H1 (cell line): ENCODE results near the gene AP2A1. TPM values are rescaled to one million over a fixed set of nuclear protein-coding genes. Genes with fewer than 3 reads are reported as not detected.

ENCODE experiments used
- CTCF ChIA-PET: fragments of 300-600 bp; sonication (Branson Sonifier 250); formaldehyde crosslinking; loops from one replicate; lab custom pipeline; 2021; ENCODE audit not compliant: partially characterized antibody; lab: Charles Lee
- POLR2A ChIA-PET: fragments of 300-600 bp; sonication (Branson Sonifier 250); formaldehyde crosslinking; loops from one replicate; lab custom pipeline; 2021; ENCODE audit warnings: inconsistent platforms; ENCODE audit not compliant: partially characterized antibody; lab: Charles Lee
- DNase-seq, 2 experiments: peaks; one replicate each; pipeline versions ENCODE4 v3.0.0 to v3.0.0-alpha.2; 2010 to 2022; ENCODE audit warnings: low spot score in 2 of 2, low read depth in 1 of 2, mixed read lengths in 1 of 2
- FAIRE-seq: peaks from 2 replicates; lab custom pipeline; 2011; peaks lifted over from hg19 to GRCh38; lab: Jason Lieb, UNC
- H2AFZ ChIP-seq: 2 replicates; pipeline ENCODE4 v1.8.1; 2012; ENCODE audit warnings: low read length, inconsistent platforms
- H2AK5ac ChIP-seq: 2 replicates; pipeline ENCODE4 v1.6.1; 2013; ENCODE audit warnings: low read depth, low read length
- H2BK120ac ChIP-seq: replicated peaks from 2 replicates; pipeline ENCODE3; 2013; ENCODE audit warnings: low read depth, low read length, inconsistent platforms
- H2BK12ac ChIP-seq: 2 replicates; pipeline ENCODE4 v1.6.1; 2013; ENCODE audit warnings: low read depth, low read length
- H2BK15ac ChIP-seq: 2 replicates; pipeline ENCODE4 v1.6.1; 2013; ENCODE audit warnings: low read length
- H2BK20ac ChIP-seq: 2 replicates; pipeline ENCODE4 v1.6.1; 2013; ENCODE audit warnings: low read length
- H2BK5ac ChIP-seq: 2 replicates; pipeline ENCODE4 v1.6.1; 2013; ENCODE audit warnings: low read depth, low read length
- H3K14ac ChIP-seq: 2 replicates; pipeline ENCODE4 v1.6.1; 2013; ENCODE audit warnings: inconsistent platforms; ENCODE audit not compliant: insufficient read length
- H3K18ac ChIP-seq: 2 replicates; pipeline ENCODE4 v1.6.1; 2013; ENCODE audit warnings: low read length; ENCODE audit errors: extremely low read depth
- H3K23ac ChIP-seq: 2 replicates; pipeline ENCODE4 v1.6.1; 2013; ENCODE audit warnings: inconsistent platforms; ENCODE audit not compliant: insufficient read length
- H3K23me2 ChIP-seq: 2 replicates; pipeline ENCODE4 v1.6.1; 2013; ENCODE audit warnings: low read depth, low read length
- H3K27ac ChIP-seq: 2 replicates; pipeline ENCODE4 v1.6.1; 2011; ENCODE audit warnings: low read depth, low read length, inconsistent platforms
- H3K27me3 ChIP-seq, 4 experiments: replicated peaks in 1 of 4; 1 replicate in 1 of 4; 2 replicates in 3 of 4; pipeline versions ENCODE4 v1.6.1 to v1.8.1; 2011 to 2013; ENCODE audit warnings: low read length in 3 of 4, mild to moderate bottlenecking in 3 of 4, inconsistent platforms in 2 of 4, mixed read lengths in 2 of 4, moderate library complexity in 1 of 4; ENCODE audit not compliant: control insufficient read depth in 3 of 4, insufficient read depth in 3 of 4; ENCODE audit errors: extremely low read depth in 1 of 4
- H3K36me3 ChIP-seq, 4 experiments: 2 replicates each; pipeline versions ENCODE4 v1.6.1 to v1.8.1; 2011 to 2013; ENCODE audit warnings: mild to moderate bottlenecking in 4 of 4, low read length in 3 of 4, moderate library complexity in 2 of 4, control low read depth in 1 of 4, inconsistent platforms in 1 of 4; ENCODE audit not compliant: insufficient read depth in 4 of 4, control insufficient read depth in 2 of 4
- H3K4ac ChIP-seq: replicated peaks from 2 replicates; pipeline ENCODE3; 2013; ENCODE audit warnings: low read length, low read depth, mixed read lengths, inconsistent platforms; ENCODE audit not compliant: insufficient read length
- H3K4me1 ChIP-seq, 4 experiments: replicated peaks in 1 of 4; 1 replicate in 1 of 4; 2 replicates in 3 of 4; pipeline versions ENCODE4 v1.6.1 to v1.8.1; 2011 to 2013; ENCODE audit warnings: low read length in 3 of 4, inconsistent platforms in 2 of 4, mixed read lengths in 1 of 4; ENCODE audit not compliant: insufficient read depth in 4 of 4, control insufficient read depth in 3 of 4
- H3K4me2 ChIP-seq, 2 experiments: 2 replicates each; pipeline versions ENCODE4 v1.6.1 to v1.8.1; 2011 to 2013; ENCODE audit warnings: low read depth in 2 of 2, low read length in 2 of 2, control low read depth in 1 of 2, inconsistent platforms in 1 of 2, mild to moderate bottlenecking in 1 of 2; ENCODE audit not compliant: insufficient read depth in 1 of 2
- H3K4me3 ChIP-seq, 4 experiments: fragments of 200-600, 300-600 bp in 1 of 4; sonication (generic), shearing (Covaris generic), sonication (Bioruptor Twin) in 1 of 4; 2 replicates each; pipeline versions ENCODE4 v1.5.1 to v1.8.1; 2011 to 2016; ENCODE audit warnings: low read length in 4 of 4, low read depth in 3 of 4, control low read depth in 2 of 4, inconsistent platforms in 2 of 4, mild to moderate bottlenecking in 2 of 4, mixed read lengths in 1 of 4, moderate library complexity in 1 of 4; ENCODE audit not compliant: insufficient read depth in 2 of 4; ENCODE audit errors: extremely low read depth in 1 of 4
- H3K56ac ChIP-seq: replicated peaks from 2 replicates; pipeline ENCODE3; 2013; ENCODE audit warnings: low read depth, mild to moderate bottlenecking, mixed read lengths, low read length, inconsistent platforms; ENCODE audit not compliant: insufficient read length
- H3K79me1 ChIP-seq: 2 replicates; pipeline ENCODE4 v1.6.1; 2013; ENCODE audit warnings: low read depth, low read length, control low read depth
- H3K79me2 ChIP-seq, 2 experiments: 2 replicates each; pipeline versions ENCODE4 v1.6.1 to v1.8.1; 2012 to 2013; ENCODE audit warnings: low read length in 2 of 2, mild to moderate bottlenecking in 2 of 2, inconsistent platforms in 1 of 2; ENCODE audit not compliant: insufficient read depth in 2 of 2, control insufficient read depth in 1 of 2
- H3K9ac ChIP-seq, 4 experiments: replicated peaks in 1 of 4; 1 replicate in 1 of 4; 2 replicates in 3 of 4; pipeline versions ENCODE4 v1.6.1 to v1.8.1; 2011 to 2013; ENCODE audit warnings: low read depth in 3 of 4, low read length in 3 of 4, control low read depth in 2 of 4, mild to moderate bottlenecking in 2 of 4, moderate library complexity in 2 of 4, inconsistent platforms in 1 of 4; ENCODE audit errors: extremely low read depth in 1 of 4
- H3K9me3 ChIP-seq, 2 experiments: 2 replicates each; pipeline versions ENCODE4 v1.6.1 to v1.8.1; 2012 to 2013; ENCODE audit warnings: mild to moderate bottlenecking in 2 of 2, moderate library complexity in 2 of 2, control low read depth in 1 of 2, inconsistent platforms in 1 of 2, low read depth in 1 of 2, low read length in 1 of 2, mixed read lengths in 1 of 2; ENCODE audit not compliant: insufficient read depth in 2 of 2
- H4K20me1 ChIP-seq, 2 experiments: replicated peaks in 1 of 2; 2 replicates each; pipeline versions ENCODE3 to v1.8.1; 2011 to 2013; ENCODE audit warnings: inconsistent platforms in 2 of 2, low read length in 2 of 2, mild to moderate bottlenecking in 1 of 2; ENCODE audit not compliant: insufficient read depth in 2 of 2, control insufficient read depth in 1 of 2
- H4K5ac ChIP-seq: 2 replicates; pipeline ENCODE4 v1.6.1; 2013; ENCODE audit warnings: low read length, low read depth, mixed read lengths, inconsistent platforms; ENCODE audit not compliant: insufficient read length
- H4K8ac ChIP-seq: 2 replicates; pipeline ENCODE4 v1.8.0; 2013; ENCODE audit warnings: mild to moderate bottlenecking, moderate library complexity, low read length, inconsistent platforms; ENCODE audit not compliant: insufficient read depth; ENCODE audit errors: extremely low read depth
- H4K91ac ChIP-seq: replicated peaks from 2 replicates; pipeline ENCODE3; 2013; ENCODE audit warnings: low read length, mixed read lengths, inconsistent platforms; ENCODE audit not compliant: insufficient read length
- CEBPB ChIP-seq: IDR thresholded peaks from 2 replicates; pipeline ENCODE4 v1.6.1; 2012; ENCODE audit warnings: low read depth, low read length
- CHD1 ChIP-seq: IDR thresholded peaks from 2 replicates; pipeline ENCODE4 v1.6.1; 2012; ENCODE audit warnings: low read depth, low read length, improper control_type of control experiment
- CREB1 ChIP-seq: IDR thresholded peaks from 2 replicates; pipeline ENCODE4 v1.6.1; 2012; ENCODE audit warnings: inconsistent platforms
- KDM1A ChIP-seq: fragments of 200-600, 300-600 bp; sonication (generic); IDR thresholded peaks from 2 replicates; pipeline ENCODE4 v1.7.1; 2016; ENCODE audit warnings: mild to moderate bottlenecking, low read length, borderline replicate concordance
- POU5F1 ChIP-seq: IDR thresholded peaks from 2 replicates; pipeline ENCODE4 v1.6.1; 2011; ENCODE audit warnings: low read depth, mild to moderate bottlenecking, low read length, moderate library complexity
- TBP ChIP-seq: IDR thresholded peaks from 2 replicates; pipeline ENCODE4 v1.6.1; 2011; ENCODE audit warnings: low read depth, low read length, improper control_type of control experiment
- WGBS, 2 experiments: shearing (Covaris generic) in 1 of 2; methylation state at CpG; one replicate each; pipeline versions ENCODE4 v1.1.6 to v1.1.7; 2013 to 2015; ENCODE audit warnings: low lambda C conversion rate in 2 of 2, mixed read lengths in 2 of 2, inconsistent platforms in 1 of 2, low coverage in 1 of 2, missing lambda C conversion rate in 1 of 2; ENCODE audit not compliant: insufficient replicate concordance in 2 of 2, insufficient coverage in 1 of 2, insufficient read length in 1 of 2; ENCODE audit errors: extremely low coverage in 1 of 2, missing lambda C conversion rate in 1 of 2; 5-methylcytosine and 5-hydroxymethylcytosine counted together
- polyA plus RNA-seq, 7 experiments: library from polyadenylated mRNA; depleted of rRNA in 3 of 7; stranded (reverse) in 5 of 7; unstranded in 2 of 7; fragments of >200 nt in 5 of 7; fragments of 200-250 nt in 2 of 7; gene quantifications; 1 replicate in 5 of 7; 2 replicates in 1 of 7; 4 replicates in 1 of 7; pipeline versions ENCODE4 v1.2.1 to v1.2.3, GENCODE V29; 2011 to 2013; ENCODE audit warnings: missing spikeins in 2 of 7, mixed read lengths in 2 of 7
- total RNA-seq: library from RNA; stranded (reverse); fragmentation: NEBNext Ultra II Directional; extraction: Animal tissue kit (Norgen Biotek cat#: 25700); gene quantifications from 2 replicates; pipeline ENCODE4 v1.2.1, GENCODE V29; 2021
- TF ChIP-seq, protein P1 (sequence below): IDR thresholded peaks from 2 replicates; pipeline ENCODE4 v1.6.1; 2012; ENCODE audit warnings: inconsistent platforms

The AP2A1 gene
- total and polyA plus RNA-seq, 2 of the 8 experiments (the other 6 are each of a cell fraction or from before 2014, with no cell fraction given): 105 to 106 TPM

DNA sequence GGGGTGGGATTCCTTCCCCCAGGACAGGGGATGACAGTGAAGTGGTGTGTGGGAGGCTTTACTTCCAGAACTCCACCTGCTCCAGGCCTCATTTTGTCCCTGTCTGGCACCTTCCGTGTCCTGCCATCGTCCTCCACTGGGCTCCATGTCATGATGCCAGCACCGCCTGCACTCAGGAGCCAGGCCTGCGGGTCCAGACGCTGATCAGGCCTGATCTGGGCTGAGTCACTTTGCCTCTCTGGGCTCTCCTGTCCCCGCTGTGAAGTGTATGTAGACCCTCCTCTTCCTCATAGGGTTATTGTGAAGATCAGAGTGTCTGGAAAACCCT lies 36.7 kb downstream of the AP2A1 start:
- CTCF ChIA-PET: interaction anchor here (1.4 to 2.6 kb wide), 3 partner anchors 10 to 53 kb away, joined by 3 to 19 read pairs (median 5); partner anchors contain the start of gene FUZ
- TF ChIP-seq CREB1: no peak
- no peak for TF ChIP-seq TBP
- no peak for TF ChIP-seq KDM1A
- no peak for TF ChIP-seq CHD1
- TF ChIP-seq CEBPB: no peak
- TF ChIP-seq, protein P1, sequence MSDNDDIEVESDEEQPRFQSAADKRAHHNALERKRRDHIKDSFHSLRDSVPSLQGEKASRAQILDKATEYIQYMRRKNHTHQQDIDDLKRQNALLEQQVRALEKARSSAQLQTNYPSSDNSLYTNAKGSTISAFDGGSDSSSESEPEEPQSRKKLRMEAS: no peak
- TF ChIP-seq POU5F1: no peak
- TF ChIP-seq, all 59 proteins: peak for 0
- no peak overlapping the region; a peak in 1 of 4 replicates for H3K4me2 ChIP-seq
- H2BK12ac ChIP-seq: no peak overlapping the region
- no peak overlapping the region for H2BK15ac ChIP-seq
- no peak overlapping the region for H3K4me3 ChIP-seq
- H2BK5ac ChIP-seq: no peak overlapping the region; the same call in 1 of the 2 replicates
- WGBS, 2 experiments: 95% methylated on average over 6 of the region's 6 CpGs; no CpG with 5 or more reads in 1 of the 2 experiments
- H4K8ac ChIP-seq: no peak overlapping the region
- POLR2A ChIA-PET: interaction anchor here (0.9 to 2.6 kb wide), 4 partner anchors 9 to 112 kb away, joined by 3 to 11 read pairs (median 4); partner anchors contain the start of gene FUZ
- no peak overlapping the region for H3K56ac ChIP-seq
- H3K9me3 ChIP-seq: no peaks in the 10 kb centered on the region
- H3K27me3 ChIP-seq: no peaks in the 10 kb centered on the region
- no peak overlapping the region for H2AFZ ChIP-seq
- peaks cover 2% of the 10 kb centered on the region; the same call in 1 of the 2 replicates for H3K79me1 ChIP-seq
- no peak overlapping the region for H3K23ac ChIP-seq
- no peak overlapping the region for H3K27ac ChIP-seq
- FAIRE-seq (no peak), DNase-seq (no peak)
- H3K14ac ChIP-seq: no peak overlapping the region
- no peaks in the 10 kb centered on the region for H3K79me2 ChIP-seq
- peaks cover 3% of the 10 kb centered on the region; the same call in 1 of the 2 replicates for H3K23me2 ChIP-seq
- no peak overlapping the region for H4K5ac ChIP-seq
- H3K4me1 ChIP-seq: peaks cover 4 to 19% (median 8%) of the 10 kb centered on the region in 4 experiments
- no peak overlapping the region for H3K4ac ChIP-seq
- H3K36me3 ChIP-seq: peaks cover 2 to 23% (median 9%) of the 10 kb centered on the region in 4 experiments
- no peak overlapping the region for H4K91ac ChIP-seq
- H3K9ac ChIP-seq: no peak overlapping the region; a peak in 1 of 7 replicates
- no peak overlapping the region for H3K18ac ChIP-seq
- no peak overlapping the region for H2AK5ac ChIP-seq
- H2BK20ac ChIP-seq: no peak overlapping the region
- H2BK120ac ChIP-seq: no peak overlapping the region
- peaks cover 1 to 11% of the 10 kb centered on the region in 2 experiments for H4K20me1 ChIP-seq
